ENCODE data around the gene MRPL55.

The MRPL55 gene

GRCh38 chr1:228082918-228083870 lies 25.9 kb downstream of the MRPL55 start:
- peak; percentile 35 for DNase-seq

GRCh38 chr1:228082214-228082917 lies 26.7 kb downstream of the MRPL55 start, which contains the start of gene ARF1:
Gene ARF1 (plus strand): TSS chr1:228082708. CDS start chr1:228097115, 14,407 bp downstream.
- peak; percentile 91 for DNase-seq

DNA sequence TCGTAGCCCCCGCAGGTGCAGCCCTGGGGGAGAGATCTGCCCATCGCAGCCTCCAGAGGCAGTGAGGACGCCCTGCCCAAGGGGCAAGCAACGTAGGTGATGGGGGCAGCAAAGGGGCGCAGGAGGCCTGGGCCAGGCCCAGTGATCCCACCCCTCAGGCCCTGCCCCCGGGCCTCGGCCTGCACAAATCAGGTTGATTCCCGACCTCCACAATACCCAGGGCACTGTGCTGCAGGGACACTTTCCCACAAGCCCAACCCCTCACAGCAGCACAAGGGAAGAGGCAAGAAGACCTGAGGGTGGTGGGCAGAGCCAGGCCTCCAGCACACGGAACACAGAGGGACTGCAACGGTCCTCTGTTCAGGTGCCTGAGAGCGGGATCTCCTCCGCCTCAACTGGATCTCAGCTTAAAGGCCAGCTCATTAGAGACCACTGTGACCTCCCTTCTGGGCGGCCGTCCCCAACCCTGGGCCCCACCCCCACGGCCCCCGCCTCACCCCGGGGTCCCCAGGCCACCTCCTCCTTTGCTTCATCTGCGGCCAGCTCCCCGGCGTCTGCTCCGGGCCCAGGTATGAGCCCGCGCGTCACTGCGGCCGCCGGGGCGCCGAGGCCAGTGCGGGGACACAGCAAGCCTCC lies 27.4 kb downstream of the MRPL55 start:
- DNase-seq = no peak

DNA sequence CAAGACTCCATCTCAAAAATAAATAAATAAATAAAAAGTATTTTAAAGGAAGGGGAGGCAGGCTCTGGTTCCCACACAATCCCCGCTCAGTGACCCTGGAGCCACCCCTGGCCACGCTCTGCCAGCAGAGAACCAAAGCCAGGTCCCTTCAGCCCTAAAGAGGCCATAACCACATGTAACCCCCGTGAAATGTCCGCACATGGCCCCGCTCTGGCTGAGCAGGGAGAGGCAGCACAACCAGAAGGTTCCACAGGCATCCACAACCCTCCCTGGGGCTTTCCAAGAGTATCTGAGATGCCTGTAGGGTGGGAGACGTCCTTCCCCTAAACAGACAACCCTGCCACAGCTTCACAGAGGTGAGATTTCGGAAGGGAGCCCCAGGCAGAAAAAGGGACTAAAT lies 28.0 kb downstream of the MRPL55 start:
- no peak for DNase-seq

GRCh38 chr1:228079601-228080263 lies 29.4 kb downstream of the MRPL55 start:
- no peak for DNase-seq

- no peak for DNase-seq
Measured at GRCh38 chr1:228079013-228079412, 30.1 kb downstream of the MRPL55 start.

GRCh38 chr1:228077565-228078330 lies 31.4 kb downstream of the MRPL55 start:
- DNase-seq = no peak

DNA sequence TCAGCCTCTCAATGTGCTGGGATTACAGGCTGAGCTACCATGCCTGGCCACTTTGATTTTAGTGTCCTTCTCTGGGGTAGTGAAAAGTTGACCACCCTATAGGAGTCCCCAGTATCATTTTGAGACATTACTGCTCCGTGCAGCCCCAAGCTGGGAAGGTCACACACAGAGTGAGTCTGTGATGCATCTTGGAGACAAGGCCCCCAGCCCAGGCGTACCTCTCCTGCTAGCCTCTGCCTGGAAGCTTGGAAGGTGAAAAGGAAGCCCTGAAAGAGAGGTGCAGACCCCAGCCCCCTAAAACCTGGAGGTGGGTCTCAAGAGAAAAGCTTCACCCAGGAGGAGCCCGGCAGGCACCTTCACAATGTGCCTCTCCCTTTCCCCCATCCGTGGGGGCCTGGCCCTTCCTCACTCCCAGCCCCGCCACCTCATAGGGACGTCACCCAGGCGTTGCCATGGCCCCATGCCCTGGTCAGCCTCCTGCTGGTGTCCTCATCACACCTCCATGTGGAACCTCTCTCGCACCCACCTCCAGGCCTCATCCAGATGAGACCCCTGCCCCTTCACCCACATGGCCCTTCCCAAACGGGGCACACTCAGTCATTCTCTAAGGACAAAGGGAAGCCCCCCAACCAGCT lies 32.2 kb downstream of the MRPL55 start:
- DNase-seq = no peak

- no peak for DNase-seq
Measured at GRCh38 chr1:228075801-228076271, 33.3 kb downstream of the MRPL55 start.

DNA sequence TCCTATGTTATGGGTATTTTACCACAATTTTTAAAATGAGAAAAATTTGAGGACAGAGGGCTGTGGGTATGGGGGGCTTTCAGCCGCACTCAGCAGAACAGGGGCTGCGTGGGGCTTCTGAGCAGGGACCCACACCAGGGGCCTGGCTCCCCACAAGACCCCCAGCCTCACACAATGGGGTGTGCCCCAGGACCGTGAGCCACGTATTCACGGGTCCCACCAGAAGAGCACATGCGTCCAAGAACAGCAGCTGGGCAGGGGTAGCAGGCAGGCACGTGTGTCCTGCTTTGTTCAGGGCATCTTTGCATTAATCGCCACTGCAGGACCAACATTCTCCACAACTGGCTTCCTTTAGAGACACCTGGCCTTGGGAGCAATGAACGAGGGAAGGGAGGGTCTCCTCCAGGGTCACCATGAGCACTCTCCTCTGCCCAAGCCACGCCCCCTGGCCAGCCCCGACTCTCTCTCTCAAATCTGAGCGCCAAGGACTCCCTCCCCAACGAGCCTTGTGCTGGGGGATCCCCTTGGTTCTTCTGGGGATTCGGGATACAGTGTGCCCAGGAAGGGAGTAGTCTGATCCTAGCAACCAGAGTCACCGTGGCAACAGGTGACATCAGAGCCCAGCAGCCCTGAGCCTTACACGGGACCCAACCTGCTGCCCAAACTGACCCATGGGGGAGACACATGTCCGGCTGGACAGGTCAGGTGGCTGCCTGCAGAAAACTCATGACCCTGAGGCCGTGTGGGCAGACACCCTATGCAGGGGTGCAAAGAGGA lies 34.0 kb downstream of the MRPL55 start:
- DNase-seq = no peak

DNA sequence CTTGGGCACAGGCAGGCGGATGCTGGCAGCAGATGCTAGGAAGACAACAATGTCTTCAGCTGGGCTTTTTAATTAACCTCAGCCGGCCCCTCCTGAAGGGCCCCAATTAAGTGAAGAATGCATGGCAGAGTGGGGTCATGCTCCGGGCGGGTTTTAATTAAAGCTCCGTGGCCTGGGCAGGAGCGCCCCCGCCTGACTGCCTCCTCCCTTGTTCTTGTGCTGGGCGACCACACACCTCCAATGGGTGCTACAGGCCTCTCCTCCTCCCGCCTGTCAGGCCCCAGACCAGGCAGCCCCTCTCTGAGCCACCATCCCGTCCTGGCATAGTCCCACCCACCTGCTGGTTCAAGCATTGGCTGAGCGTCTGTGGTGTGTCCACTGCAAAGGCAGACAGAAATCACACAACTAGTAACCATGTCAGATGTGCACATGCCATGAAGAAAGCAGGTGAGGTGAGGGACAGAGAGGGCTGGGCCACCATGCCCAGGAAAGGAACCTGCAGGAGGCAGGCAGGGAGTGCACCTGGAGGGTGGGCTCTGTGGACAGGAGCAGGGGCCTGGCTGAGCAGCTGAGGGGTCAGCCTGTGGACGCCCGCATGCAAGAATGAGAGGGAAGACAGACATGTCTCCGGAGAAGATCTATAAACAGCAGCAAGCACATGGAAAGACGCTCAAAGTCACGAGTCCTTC lies 35.1 kb downstream of the MRPL55 start:
- no peak for DNase-seq

DNA sequence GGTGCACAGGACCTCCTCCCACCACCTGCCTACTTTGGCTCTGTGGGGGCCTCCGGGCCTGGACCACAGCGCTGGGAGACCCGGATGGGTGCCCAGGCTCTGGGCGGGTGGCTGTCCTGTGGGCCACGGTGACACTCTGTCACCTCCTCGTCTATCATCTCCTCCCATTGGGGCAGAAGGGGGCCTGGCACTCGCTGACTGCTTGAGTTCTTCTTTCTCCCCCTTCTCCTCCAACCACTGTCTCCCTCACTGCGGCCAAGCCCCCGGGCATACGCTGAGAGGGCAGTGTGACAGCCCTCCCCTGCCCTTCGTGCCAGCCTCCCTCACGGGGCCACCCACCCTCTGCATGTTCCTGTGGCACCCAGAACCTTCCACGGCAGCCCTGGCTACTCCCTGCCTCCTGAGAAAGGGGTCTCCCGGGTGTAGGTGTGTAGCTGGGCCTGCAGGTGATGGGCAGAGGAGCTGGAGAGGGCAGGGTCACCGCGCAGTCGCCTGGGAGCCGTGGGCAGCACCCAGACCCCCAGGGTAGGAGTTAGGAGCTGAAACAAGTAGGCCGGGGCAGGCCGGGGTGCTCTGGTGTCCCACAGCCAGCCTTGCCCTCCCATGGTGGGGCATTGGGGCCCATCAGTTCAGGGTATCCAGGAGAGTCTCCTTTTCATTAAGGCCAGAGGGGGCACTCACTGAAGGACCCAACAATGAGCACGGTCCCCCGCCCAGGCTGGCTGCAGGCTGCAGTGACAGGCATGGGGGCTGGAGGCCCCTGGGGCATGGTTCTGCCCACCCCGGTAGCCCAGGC lies 35.8 kb downstream of the MRPL55 start:
- no peak for DNase-seq

DNA sequence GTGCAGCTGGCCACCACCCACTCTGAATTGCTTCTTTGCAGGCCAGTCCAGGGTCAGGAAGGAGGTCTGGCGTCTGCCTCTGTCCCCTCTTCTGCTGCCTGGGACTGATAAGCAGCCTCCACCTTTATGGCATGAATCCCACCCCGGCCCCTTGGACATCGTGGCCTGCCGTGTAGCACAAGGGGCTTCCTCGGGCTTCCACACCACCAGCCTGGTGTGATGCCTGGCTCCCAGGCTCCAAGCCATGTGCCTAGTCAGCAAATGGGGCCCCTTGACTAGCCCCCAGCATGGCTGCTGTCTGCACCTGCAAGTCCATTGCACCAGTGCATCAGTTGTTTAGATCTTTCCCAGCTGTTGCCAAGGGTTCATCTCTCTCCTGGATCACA lies 36.4 kb downstream of the MRPL55 start:
- no peak for DNase-seq

GRCh38 chr1:228071839-228072657 lies 37.1 kb downstream of the MRPL55 start:
- no peak for DNase-seq

DNA sequence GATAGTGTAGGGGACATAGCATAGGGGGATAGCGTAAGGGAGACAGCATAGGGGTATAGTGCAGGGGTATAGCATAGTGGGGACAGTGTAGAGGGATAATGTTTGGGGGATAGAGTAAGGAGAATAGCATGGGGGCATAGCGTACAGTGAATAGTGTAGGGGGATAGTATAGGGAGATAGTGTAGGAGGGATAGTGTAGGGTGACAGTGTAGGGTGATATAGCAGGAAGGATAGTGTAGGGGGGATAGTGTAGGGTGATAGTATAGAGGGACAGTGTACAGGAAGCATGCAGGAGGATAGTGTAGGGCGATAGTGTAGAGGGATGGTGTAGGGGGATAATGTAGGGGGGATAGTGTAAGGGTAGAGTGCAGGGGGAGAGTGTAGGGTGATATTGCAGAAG lies 38.2 kb downstream of the MRPL55 start:
- no peak for DNase-seq

DNA sequence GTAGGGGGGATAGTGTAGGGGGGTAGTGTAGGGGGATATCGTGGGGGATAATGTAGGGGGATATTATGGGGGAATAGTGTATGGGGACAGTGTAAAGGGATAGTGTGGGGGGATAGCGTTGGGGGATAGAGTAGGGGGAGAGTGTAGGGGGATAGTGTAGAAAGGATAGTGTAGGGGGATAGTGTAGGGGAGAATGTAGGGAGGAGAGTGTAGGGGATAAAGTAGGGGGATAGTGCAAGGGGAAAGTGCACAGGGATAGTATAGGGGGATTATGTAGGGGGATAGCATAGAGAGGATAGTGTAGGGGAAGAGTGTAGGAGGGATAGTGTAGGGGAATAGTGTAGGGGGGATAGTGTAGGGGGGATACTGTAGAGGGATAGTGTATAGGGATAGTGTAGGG lies 38.9 kb downstream of the MRPL55 start:
- DNase-seq = no peak

DNA sequence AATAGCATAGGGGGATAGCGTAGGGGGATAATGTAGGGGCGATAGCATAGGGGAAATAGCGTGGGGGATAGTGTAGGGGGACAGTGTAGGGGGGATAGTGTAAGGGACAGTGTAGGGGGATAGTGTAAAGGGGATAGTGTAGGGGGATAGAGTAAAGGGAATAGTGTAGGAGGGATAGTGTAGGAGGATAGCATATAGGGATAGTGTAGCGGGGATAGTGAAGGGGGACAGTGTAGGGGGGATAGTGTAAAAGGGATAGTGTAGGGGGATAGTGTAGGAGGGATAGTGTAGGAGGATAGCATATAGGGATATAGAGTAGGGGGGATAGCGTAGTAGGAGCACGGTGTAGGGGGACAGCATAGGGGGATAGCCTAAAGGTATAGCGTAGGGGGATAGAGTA lies 40.7 kb downstream of the MRPL55 start:
- DNase-seq = no peak
